ENCODE measurements around the gene ATP2B2. TPM values are rescaled to one million over a fixed set of nuclear protein-coding genes. Genes with fewer than 3 reads are reported as not detected.

ATP2B2 gene
- total and polyA plus RNA-seq, 10 of the 15 experiments (the other 5 are each of a cell fraction or from before 2014, with no cell fraction given): 0.04 TPM; not detected in 9

DNA sequence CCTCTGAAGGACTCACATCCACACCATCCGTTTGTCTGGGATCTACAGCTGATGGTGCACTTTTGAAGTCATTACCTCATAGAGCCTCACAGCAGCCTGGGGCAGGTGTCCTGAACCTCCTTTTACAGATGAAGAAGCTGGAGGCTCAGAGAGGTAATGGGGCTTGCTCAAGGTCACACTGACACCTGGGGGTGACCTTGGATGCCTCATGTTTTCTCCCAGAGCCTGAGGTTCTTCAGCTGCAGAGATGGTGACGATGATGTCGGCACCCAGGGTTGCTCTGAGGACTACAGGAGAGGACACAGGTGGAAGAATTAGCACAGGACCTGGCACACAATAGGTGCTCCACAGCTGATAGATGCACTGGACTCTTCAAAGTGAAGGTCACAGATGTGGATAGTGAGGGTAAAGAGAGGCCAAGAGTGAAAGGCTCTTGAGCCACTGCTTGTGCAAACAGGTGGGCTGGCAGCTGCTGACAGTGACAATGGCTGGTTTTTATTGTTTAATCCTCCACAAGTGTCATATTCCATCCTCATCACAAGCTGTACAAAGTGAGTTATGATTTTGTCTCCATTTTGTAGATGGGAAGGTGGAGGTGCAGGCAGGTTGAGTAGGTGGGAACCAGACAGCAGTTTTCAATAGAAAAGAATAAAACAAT is 17.4 kb upstream of the ATP2B2 start:
- no peaks in the 10 kb centered on the region for H3K36me3 ChIP-seq (ENCODE audit: control insufficient read depth in 2 of 2, insufficient read depth in 2 of 2, low read length in 1 of 2)
- no peaks in the 10 kb centered on the region for H3K79me2 ChIP-seq (ENCODE audit: control insufficient read depth, insufficient read depth, low read length)
- no peak overlapping the region for H3K4me2 ChIP-seq (ENCODE audit: control insufficient read depth, insufficient read depth)
- no peak overlapping the region for H2AFZ ChIP-seq (ENCODE audit: control insufficient read depth, low read depth, low read length)
- FAIRE-seq (no peak), DNase-seq (ENCODE audit: low read depth, low spot score) (no peak), ATAC-seq (no peak)
- no peak overlapping the region for H3K27ac ChIP-seq (ENCODE audit: control insufficient read depth, insufficient read depth)
- WGBS (ENCODE audit: insufficient coverage, insufficient replicate concordance, low lambda C conversion rate, missing lambda C conversion rate): 36% methylated on average over 3 of the region's 3 CpGs
- no peak overlapping the region for H3K4me3 ChIP-seq
- in situ Hi-C loops (cut with MboI) (no loop called here), intact Hi-C loops (cut with micrococcal nuclease; ENCODE audit: unreplicated experiment) (no loop called here)
- ChIA-PET POLR2A (no interaction called here), CTCF (no interaction called here), SMC1A (ENCODE audit: uncharacterized antibody, unreplicated experiment) (no interaction called here), RAD21 (ENCODE audit: unreplicated experiment) (no interaction called here)
- no peak overlapping the region for H3K9ac ChIP-seq (ENCODE audit: control insufficient read depth, insufficient read depth, low read length)
- no peaks in the 10 kb centered on the region for H3K4me1 ChIP-seq (ENCODE audit: control insufficient read depth, insufficient read depth, low read length)
- H4K20me1 ChIP-seq (ENCODE audit: control insufficient read depth, insufficient read depth): no peaks in the 10 kb centered on the region
- H3K27me3 ChIP-seq (replicated peaks in 1 of 2; ENCODE audit: control insufficient read depth in 2 of 2, insufficient read depth in 2 of 2, low read length in 1 of 2): peaks cover 3 to 6% of the 10 kb centered on the region in 2 experiments; a peak in 3 of 4 replicates
- BruUV-seq (replicated peaks): no TSS peak
- no peak for TF ChIP-seq ZNF217 (IDR thresholded peaks at IDR 0.05)
- no peak for TF ChIP-seq CBFB (IDR thresholded peaks at IDR 0.05; ENCODE audit: low read depth)
- TF ChIP-seq, protein P1, sequence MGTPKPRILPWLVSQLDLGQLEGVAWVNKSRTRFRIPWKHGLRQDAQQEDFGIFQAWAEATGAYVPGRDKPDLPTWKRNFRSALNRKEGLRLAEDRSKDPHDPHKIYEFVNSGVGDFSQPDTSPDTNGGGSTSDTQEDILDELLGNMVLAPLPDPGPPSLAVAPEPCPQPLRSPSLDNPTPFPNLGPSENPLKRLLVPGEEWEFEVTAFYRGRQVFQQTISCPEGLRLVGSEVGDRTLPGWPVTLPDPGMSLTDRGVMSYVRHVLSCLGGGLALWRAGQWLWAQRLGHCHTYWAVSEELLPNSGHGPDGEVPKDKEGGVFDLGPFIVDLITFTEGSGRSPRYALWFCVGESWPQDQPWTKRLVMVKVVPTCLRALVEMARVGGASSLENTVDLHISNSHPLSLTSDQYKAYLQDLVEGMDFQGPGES (IDR thresholded peaks at IDR 0.05): no peak
- no peak for TF ChIP-seq NR2C1 (IDR thresholded peaks at IDR 0.05)
- no peak for TF ChIP-seq POU2F2 (IDR thresholded peaks at IDR 0.05; ENCODE audit: borderline replicate concordance, low read depth, low read length)
- TF ChIP-seq SMAD5 (IDR thresholded peaks at IDR 0.05; ENCODE audit: low read depth): no peak
- TF ChIP-seq DPF2 (IDR thresholded peaks at IDR 0.05): no peak
- no peak for TF ChIP-seq POLR2AphosphoS5 (IDR thresholded peaks at IDR 0.05; ENCODE audit: low read length)
- no peak for TF ChIP-seq ESRRA (IDR thresholded peaks at IDR 0.05; ENCODE audit: low read length)
- TF ChIP-seq ZNF207 (IDR thresholded peaks at IDR 0.05; ENCODE audit: borderline replicate concordance): no peak
- TF ChIP-seq ZNF24 (IDR thresholded peaks at IDR 0.05): no peak
- no peak for TF ChIP-seq NFYB (IDR thresholded peaks at IDR 0.05; ENCODE audit: insufficient read depth, low read depth, low read length)
- TF ChIP-seq IKZF2 (IDR thresholded peaks at IDR 0.05): no peak
- TF ChIP-seq EZH2 (IDR thresholded peaks at IDR 0.05; ENCODE audit: borderline replicate concordance, control insufficient read depth, low read depth, low read length): no peak
- no peak for TF ChIP-seq ZZZ3 (IDR thresholded peaks at IDR 0.05; ENCODE audit: control insufficient read depth, insufficient read length, low read depth)
- TF ChIP-seq, protein P2, sequence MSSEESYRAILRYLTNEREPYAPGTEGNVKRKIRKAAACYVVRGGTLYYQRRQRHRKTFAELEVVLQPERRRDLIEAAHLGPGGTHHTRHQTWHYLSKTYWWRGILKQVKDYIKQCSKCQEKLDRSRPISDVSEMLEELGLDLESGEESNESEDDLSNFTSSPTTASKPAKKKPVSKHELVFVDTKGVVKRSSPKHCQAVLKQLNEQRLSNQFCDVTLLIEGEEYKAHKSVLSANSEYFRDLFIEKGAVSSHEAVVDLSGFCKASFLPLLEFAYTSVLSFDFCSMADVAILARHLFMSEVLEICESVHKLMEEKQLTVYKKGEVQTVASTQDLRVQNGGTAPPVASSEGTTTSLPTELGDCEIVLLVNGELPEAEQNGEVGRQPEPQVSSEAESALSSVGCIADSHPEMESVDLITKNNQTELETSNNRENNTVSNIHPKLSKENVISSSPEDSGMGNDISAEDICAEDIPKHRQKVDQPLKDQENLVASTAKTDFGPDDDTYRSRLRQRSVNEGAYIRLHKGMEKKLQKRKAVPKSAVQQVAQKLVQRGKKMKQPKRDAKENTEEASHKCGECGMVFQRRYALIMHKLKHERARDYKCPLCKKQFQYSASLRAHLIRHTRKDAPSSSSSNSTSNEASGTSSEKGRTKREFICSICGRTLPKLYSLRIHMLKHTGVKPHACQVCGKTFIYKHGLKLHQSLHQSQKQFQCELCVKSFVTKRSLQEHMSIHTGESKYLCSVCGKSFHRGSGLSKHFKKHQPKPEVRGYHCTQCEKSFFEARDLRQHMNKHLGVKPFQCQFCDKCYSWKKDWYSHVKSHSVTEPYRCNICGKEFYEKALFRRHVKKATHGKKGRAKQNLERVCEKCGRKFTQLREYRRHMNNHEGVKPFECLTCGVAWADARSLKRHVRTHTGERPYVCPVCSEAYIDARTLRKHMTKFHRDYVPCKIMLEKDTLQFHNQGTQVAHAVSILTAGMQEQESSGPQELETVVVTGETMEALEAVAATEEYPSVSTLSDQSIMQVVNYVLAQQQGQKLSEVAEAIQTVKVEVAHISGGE (CRISPR knock-in tag; IDR thresholded peaks at IDR 0.05): no peak
- TF ChIP-seq, protein P3, sequence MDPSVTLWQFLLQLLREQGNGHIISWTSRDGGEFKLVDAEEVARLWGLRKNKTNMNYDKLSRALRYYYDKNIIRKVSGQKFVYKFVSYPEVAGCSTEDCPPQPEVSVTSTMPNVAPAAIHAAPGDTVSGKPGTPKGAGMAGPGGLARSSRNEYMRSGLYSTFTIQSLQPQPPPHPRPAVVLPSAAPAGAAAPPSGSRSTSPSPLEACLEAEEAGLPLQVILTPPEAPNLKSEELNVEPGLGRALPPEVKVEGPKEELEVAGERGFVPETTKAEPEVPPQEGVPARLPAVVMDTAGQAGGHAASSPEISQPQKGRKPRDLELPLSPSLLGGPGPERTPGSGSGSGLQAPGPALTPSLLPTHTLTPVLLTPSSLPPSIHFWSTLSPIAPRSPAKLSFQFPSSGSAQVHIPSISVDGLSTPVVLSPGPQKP (IDR thresholded peaks at IDR 0.05; ENCODE audit: low read depth, low read length): no peak
- no peaks in the 10 kb centered on the region for H3K9me3 ChIP-seq (replicated peaks; ENCODE audit: control insufficient read depth, insufficient read depth, low read length)
